K562 treated with DMSO at 1 percent for 48 hours (cell line): ENCODE data around the gene ST8SIA3. TPM values are rescaled to one million over a fixed set of nuclear protein-coding genes. Genes with fewer than 3 reads are reported as not detected.

Experiments used
- total RNA-seq: library from RNA; unstranded; fragments of 300-600 nt; gene quantifications from 2 replicates; pipeline ENCODE4 v1.2.3, GENCODE V29; 2022; ENCODE audit warnings: low replicate concordance; ENCODE audit errors: extremely low read depth

Gene ST8SIA3
- not detected in 2 replicates for total RNA-seq

GRCh38 chr18:57352271-57352701 lies at the start of gene ST8SIA3:
Gene ST8SIA3, plus strand, starts transcription at chr18:57352557. Its CDS starts 290 bp downstream, at chr18:57352847.

Other genes with a start within 250 kb of the ST8SIA3 start
- not detected in 2 replicates for gene BOD1L2, start 205.5 kb upstream of the ST8SIA3 start, total RNA-seq
- not detected in 2 replicates for gene ONECUT2, start 82.8 kb downstream of the ST8SIA3 start, total RNA-seq
- gene FECH, start 234.1 kb downstream of the ST8SIA3 start, total RNA-seq, result not detected in 2 replicates